ENCODE data around the gene RB1.
"Not testable (repeated sequence)": the region's sequence is repeated elsewhere in the genome, so short reads cannot be mapped to it uniquely, and the experiment has no call there.

Gene RB1

GRCh38 chr13:48299591-48299990 is 4.0 kb upstream of the RB1 start:
- no peak for DNase-seq

DNA sequence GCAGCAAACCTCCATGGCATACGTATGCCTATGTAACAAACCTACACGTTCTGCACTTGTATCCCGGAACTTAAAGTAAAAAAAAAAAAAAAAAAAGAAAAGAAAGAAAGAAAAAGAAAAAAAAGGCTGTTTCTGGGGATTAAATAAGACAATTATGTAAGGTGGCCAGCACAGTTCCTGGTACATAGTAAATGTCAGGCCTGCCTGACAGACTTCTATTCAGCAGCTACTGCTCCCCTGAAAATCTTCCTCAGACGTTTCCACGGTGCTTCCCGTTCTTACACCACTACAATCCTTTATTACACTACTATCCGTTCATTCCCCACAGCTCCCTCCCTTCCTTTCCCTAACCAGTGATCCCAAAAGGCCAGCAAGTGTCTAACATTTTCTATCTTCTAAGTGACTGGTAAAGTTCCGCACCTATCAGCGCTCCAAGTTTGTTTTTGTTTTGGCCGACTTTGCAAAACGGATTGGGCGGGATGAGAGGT is 636 bp upstream of the RB1 start:
- no peak for DNase-seq

DNA sequence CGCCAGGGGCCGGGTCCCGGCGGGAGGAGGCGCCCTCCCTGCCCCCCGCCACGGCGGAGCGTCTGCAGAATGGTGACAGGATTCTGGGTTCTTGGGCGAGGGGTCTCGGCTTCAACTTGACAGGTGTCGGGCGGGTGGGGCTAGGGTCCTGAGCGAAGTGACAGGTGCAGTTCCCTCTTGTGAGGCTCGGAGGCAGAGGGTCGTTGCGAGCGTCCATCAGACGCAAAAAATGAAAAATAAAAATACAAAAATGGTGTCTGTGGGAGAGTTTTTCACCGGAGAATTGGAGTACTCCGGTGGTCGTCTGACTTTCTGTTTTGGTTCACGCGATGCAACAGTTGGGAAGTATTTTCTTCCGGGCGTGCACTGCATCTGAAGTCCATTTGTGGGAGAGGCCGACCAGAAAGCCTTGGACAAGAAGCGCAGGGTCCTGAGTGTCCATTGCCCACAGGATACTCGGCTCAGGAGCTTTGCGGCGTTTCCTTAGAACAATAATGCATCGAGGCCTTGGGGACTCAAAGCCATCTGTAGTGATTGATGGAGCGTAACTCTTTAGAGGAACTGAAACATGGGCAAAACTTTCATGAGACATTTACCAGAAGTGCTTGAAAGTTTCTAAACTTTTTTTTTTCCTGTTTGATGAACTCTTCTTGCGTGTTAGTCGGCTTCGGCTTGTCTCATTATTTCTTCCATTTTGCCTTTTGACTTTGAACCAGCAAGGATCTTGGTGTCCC is 759 bp downstream of the RB1 start:
- peak; percentile 36 to 61 for DNase-seq

DNA sequence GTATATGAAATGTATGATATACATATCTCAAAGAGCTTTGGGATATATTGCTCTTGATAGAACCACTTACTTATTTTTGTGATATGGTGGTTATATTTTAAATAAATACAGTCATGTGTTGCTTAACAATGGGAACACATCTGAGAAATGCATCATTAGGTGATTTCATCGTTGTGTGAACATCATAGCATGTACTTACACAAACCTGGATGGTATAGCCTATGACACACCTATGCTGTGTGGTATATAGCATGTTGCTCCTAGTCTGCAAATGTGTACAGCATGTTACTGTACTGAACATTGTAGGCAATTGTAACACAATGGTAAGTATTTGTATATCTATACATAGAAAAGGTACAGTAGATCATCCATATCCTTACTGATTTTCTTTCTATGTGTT is 7.7 kb downstream of the RB1 start:
- DNase-seq, result no peak

GRCh38 chr13:48315969-48316650 is 12.6 kb downstream of the RB1 start:
- DNase-seq, result no peak

DNA sequence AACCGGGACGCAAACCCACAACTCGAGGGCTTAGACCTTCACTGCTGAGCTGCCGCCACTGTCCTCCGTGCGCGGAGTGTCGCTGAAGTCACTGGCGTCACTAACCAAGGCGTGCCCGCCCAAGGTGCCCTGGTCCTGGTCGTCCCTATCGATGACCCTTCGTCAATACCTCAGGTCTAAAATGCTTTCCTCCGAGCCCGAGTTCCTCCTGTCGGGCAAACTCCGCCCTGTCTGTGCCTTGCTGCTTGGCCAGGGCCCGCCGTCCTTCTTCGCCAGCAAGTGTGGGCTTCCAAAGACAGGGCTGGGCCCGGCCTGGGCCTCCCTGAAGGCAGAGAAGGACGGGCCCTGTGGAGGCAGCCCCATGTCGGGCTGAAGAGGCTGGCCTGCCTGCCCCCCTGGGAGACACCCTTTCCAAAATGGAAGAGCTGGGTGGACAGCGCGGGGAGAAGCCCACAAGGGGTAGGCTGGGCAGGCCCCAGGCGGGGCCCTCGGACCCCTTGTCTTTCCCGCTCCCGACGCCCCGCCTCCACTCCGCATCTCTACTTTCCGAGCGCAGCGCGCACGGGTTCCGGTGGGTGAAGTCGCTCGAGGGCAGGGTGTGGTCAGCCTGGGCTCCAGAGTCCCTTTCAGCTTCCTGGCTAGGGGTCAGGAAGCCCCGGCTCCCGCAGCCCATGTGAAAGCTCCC is 13.4 kb downstream of the RB1 start:
- no peak for DNase-seq

DNA sequence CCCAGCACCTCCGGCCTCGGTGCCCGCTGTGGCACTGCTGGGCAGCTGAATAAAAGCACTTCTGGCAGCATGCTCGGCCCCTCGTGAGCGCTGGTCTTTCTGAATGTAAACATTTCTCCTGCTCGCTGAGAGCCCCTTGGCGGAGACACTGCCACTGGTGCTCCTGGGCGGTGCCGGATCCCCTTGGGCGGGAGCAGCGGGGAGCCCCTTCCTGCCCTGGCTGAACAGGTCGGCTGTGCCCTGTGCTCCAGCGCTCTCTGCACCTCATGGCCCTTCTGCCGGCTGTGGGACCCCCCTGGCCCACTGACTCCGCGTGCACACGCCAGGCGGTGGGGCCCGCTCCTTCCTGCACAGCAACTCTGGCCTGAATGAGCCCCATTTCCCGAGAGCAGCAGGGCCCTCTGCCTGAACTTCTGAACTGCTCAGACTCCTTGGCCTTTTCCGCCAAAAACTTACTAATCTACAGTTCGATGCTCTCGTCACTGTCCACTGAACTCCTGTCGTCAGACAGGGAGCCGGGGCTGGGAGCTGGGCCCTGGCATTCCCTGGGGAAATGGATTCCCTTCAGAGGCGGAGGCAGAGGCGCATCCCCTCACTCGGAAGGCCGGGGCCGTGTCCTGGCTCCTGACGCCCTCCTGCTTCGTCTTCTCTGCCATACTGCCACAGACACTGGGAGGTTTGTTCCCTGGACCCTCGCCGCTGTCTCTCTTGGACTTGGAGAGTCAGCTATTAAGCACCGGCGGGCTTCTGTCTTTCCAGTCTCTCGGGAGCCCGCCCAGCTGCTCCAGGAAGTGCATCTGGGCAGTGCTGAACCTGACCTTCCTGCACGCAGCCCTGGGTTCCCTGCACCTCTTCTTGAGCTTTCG is 14.2 kb downstream of the RB1 start:
- DNase-seq, result no peak

DNA sequence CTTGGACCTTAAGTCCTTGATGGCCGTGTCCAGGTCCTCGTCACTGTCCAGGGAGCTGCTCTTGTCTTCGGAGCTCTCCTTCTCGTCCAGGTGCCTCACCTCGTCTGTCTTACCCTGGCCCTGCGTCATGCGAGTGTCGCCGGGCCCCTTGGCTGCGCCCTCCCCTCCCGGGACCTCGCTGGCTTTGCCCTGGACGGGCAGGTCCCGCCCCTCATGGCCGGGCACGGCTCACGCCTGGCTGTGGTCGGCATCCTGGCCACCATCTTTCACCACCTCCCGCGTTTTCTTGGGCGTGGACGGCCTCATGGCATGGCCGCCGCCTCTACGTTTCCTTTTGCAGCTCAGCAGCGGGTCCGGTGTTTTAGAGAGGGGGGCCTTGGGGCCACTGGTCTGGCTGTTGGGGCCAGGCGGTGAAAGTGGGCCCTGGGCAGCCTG is 14.8 kb downstream of the RB1 start:
- no peak for DNase-seq

DNA sequence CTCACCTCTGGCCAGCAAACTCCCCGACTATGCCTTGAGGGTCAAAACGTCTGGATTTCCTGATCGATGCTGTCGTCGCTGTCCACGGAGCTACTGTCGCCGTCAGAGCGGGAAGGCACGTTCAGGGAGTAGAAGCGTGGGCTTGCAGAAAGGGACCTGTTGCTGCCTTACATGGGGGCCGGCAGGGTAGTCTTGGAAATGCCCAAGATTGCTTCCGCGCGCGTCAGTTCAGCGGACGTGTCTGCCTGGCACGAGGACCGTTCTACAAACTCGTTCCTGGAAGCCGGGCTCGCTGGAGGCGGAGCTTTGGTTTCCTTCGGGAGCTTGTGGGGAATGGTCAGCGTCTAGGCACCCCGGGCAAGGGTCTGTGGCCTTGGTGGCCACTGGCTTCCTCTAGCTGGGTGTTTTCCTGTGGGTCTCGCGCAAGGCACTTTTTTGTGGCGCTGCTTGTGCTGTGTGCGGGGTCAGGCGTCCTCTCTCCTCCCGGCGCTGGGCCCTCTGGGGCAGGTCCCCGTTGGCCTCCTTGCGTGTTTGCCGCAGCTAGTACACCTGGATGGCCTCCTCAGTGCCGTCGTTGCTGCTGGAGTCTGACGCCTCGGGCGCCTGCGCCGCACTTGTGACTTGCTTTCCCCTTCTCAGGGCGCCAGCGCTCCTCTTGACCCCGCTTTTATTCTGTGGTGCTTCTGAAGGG is 15.4 kb downstream of the RB1 start:
- no peak for DNase-seq

- DNase-seq, result no peak
These were observed 16.2 kb downstream of the RB1 start for GRCh38 chr13:48319531-48320398.

DNA sequence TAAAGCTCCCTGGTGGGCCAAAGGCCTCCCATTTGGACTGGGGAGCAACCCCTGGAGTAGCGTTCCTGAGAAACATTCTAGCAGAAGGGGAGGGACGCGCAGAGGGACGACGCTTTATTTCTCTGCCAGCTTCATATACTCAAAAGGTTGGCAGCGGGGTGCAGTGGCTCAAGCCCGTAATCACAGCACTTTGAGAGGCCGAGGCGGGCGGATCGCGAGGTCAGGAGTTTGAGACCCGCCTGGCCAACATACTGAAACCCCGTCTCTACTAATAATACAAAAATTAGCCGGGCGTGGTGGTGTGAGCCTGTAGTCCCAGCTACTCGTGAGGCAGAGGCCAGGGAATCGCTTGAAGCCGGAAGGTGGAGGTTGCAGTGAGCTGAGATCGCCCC is 16.8 kb downstream of the RB1 start:
- no peak for DNase-seq

GRCh38 chr13:48320891-48321510 is 17.4 kb downstream of the RB1 start:
- DNase-seq, result no peak

- no peak for DNase-seq
These were observed 18.7 kb downstream of the RB1 start for GRCh38 chr13:48322294-48322693.

DNA sequence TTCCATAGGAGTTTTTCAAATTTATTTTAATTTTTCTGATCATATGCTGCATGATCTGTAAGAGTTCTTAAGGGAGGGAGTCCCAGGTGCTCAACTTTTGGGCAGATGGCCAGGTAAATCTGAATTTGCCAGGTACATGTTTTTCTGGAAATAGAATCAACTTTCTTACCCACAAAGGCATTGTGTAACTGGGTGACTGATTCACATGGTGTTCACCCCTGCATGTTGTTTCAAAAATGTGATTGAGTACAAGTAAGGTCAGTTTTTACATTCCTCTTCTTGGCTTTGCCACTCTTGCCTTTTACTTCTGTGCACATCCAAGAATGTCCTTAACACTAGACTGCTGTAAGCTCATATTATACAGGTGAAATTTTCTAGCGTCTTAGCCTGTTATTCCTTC is 30.4 kb downstream of the RB1 start:
- no peak for DNase-seq

DNA sequence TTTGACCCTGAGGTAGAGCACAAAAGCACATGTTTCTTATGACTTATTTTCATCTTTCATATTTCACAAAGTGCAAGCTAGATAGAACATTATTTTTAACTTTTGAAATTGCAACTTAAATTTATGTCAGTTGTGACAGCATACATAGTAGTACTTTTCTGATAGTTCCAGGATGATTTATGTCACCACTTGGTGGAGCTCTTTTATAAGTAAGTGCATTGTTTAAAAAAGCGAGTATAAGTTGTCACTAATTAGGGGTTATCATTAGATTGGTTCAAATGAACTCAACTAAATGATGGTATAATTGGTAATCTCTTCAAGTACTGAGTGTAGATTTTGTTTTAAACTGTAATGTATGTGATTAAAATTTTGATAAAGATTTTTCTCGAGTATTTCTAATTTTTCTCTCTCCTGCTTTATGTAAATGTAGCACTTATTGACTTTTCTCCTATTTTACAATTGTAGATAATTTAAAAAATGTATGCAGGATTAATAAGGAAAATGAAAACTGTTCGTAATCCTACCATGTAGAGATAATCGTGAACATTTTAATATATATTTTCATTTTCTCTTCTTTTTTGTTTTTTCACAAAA is 31.1 kb downstream of the RB1 start:
- peak in 1 of 2 donors; percentile 65 for DNase-seq

DNA sequence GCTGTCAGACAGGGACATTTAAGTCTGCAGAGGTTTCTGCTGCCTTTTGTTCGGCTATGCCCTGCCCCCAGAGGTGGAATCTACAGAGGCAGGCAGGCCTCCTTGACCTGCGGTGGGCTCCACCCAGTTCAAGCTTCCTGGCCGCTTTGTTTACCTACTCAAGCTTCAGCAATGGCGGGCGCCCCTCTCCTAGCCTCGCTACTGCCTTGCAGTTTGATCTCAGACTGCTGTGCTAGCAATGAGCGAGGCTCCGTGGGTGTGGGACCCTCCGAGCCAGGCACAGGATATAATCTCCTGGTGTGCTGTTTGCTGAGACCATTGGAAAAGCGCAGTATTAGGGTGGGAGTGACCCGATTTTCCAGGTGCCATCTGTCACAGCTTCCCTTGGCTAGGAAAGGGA is 35.6 kb downstream of the RB1 start:
- not testable (repeated sequence) for DNase-seq

GRCh38 chr13:48344264-48344663 is 40.7 kb downstream of the RB1 start:
- DNase-seq, result no peak

GRCh38 chr13:48346583-48346982 is 43.0 kb downstream of the RB1 start:
- no peak for DNase-seq

GRCh38 chr13:48349525-48349924 is 46.0 kb downstream of the RB1 start:
- DNase-seq, result no peak

- no peak for DNase-seq
These were observed 50.0 kb downstream of the RB1 start for GRCh38 chr13:48353590-48353989.
